CD4-positive, alpha-beta T cell treated with Interleukin-21 for 1 hour (primary cell): ENCODE data around the gene CCDC106.
A peak's percentile ranks its signal among the peaks of the same experiment; 100 is the strongest.

ENCODE experiments used
- DNase-seq: peaks from one replicate; pipeline ENCODE4 v3.0.0-alpha.2; 2020

Gene CCDC106

DNA sequence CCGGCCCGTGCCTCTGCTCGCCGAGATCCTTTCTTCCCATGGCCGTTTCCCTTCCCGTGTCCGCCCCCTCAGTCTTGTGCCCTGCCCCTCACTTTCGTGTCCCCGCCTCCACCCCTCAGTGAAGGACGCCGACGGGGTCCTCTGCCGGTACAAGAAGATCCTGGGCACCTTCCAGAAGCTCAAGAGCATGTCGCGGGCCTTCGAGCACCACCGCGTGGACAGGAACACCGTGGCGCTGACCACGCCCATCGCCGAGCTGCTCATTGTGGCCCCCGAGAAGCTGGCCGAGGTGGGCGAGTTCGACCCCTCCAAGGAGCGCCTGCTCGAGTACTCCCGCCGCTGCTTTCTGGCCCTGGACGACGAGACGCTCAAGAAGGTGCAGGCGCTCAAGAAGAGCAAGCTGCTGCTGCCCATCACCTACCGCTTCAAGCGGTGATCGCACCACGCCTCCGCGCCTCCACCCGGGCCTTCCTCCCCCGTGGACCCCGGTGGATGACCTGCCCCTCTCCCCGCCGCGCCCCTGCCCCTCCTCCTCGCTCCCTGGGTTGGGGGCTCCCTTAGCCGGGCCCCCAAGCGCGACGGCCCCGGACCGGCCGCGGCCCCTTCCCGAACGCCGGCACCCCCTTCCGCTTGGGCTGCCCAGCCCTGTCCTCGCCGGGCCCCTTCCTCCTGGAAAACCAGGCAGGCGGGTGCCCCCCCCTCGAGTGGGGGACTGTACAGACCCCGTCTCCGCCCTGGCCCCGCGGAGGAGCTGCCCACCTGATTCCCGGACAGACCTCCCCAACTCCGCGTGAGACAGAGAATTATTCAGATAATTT lies 4.5 kb downstream of the CCDC106 start:
- no peak for DNase-seq

DNA sequence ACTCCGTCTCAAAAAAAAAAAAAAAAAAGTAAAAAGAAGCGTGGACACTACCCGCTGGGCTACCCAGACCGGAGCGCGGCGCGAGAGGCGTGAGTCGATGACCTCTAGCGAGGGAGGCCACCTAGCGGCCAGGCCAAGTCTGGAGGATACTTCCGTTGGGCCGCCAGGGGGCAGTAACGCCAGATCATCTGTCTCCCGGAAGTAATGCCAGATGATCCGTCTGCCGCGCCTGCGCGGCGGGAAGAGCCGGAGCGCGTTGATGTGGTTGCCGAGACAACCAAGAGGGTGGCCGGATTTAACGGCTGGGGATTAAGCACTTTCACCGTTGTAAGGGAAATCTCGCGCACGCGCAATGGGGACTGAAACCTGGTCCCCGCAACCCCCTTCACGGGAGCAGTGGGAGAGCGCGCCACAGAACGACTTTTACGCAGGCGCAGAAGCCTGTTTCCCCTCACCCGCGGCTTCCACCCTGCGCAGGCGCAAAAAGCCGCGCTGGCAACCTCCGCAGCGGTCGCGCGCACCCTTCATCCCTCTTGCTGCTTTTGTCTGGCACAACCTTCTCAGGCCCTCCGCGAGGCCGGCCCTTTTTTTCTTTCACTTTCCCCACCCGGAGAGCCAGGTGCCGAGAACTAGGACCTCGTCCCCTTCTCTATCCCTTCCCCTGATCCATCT lies 5.8 kb downstream of the CCDC106 start:
- peak; percentile 99 for DNase-seq

GRCh38 chr19:55654323-55654867 lies 6.4 kb downstream of the CCDC106 start:
- DNase-seq = peak; percentile 100

- peak; percentile 96 for DNase-seq
These were observed 7.0 kb downstream of the CCDC106 start, which contains the start of gene U2AF2 for GRCh38 chr19:55654868-55655647. TSS of gene U2AF2 (plus strand) at chr19:55655035. CDS start at chr19:55655105, 70 bp downstream.

GRCh38 chr19:55655648-55656040 lies 7.6 kb downstream of the CCDC106 start:
- DNase-seq = no peak

DNA sequence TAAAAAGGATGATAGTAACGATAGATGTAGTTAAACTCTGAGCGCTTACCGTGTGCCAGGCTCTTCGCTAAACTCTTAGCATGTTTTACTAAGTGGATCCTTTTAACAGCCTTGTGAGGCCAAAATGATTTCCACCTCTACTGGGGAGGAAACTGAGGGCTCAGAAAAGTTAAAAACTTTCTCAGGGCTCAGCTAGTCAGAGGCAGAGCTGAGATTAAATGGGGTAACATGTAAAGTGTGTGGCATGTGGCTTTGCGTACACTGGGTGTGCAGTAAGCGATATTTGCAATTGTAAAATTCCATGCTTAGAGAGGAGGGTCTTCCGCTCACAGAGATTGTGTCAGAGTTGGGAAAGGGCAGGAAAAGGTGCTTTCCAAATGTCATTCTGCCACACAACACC lies 8.5 kb downstream of the CCDC106 start:
- DNase-seq = no peak

DNA sequence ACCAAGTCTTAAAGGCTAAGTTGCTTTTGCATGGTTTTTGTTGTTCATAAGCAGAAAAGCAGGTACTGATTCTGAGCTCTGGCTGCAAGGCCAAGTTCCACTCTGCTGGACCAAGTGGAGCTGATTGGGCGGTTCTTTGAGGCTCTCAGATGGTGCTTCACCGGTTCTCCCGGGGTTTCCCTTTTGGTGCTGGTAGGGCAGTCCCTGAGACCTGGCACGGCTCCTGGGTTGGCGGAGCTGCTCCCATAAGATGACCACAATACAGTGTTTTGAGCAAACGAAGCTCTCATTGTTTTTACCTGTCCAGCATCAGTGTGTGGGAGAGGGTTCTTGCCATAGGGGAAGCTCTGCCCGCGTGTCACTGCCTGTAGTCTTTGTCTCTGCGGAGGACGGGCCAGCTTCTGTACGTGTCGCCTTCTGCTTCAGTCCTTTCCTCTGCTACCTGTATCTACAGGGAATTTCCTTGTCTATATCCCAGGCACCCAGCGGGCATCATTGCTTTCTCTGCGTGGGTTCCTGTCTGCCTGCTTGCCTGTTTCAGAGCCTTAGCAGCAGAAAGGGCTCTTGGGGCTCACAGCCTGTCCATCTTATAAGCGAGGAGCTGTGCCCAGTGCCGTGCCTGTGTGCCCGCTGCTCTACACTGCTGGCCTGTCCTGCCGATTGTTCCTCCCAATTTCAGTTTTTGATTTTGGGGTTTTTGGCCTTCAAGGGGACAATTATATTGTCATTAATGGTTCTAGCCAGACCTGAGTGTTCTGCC lies 9.2 kb downstream of the CCDC106 start:
- peak; percentile 34 for DNase-seq

DNA sequence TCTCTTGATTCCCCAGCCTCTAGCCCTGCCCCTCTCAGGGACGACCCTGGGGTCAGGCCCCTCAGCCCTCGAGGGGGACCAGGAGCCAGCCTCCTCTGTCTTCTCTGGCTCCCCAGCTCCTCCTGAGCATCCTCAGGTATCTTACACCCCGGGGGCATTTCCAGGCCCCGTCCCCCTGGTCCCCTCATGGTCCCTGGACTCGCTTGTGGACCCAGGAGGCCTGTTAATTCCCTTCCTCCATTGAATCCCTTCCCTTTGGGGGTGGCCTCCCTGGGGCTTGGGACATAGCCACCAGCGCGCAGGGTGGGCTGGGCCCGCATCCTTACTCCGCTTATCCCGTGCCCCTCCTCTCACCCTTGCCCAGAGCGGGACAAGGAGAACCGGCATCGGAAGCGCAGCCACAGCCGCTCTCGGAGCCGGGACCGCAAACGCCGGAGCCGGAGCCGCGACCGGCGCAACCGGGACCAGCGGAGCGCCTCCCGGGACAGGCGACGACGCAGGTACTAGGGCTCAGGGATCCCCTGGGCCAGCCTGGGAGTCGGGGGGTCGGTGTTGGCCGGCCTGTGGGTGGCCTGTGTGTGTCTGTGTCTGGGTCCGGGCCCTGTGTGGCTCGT lies 10.9 kb downstream of the CCDC106 start:
- DNase-seq = no peak

DNA sequence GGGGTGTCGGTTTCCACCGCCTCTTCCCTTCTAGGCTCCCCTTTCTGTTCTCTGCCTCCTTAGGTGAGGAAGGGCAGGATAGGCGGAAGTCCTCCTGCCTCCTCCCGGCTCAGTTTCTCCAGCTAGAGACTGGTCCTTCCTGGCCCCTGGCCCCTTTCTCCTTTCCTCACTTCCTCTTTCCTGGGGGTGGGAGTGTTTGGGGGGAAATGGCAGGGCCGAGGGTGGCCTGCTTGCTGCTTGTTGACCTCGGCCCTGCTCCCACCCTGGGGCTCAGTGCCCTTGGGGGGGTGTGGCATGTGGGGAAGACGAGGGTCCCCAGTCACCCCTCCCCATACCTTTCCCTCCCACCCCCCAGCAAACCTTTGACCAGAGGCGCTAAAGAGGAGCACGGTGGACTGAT lies 11.8 kb downstream of the CCDC106 start:
- no peak for DNase-seq

DNA sequence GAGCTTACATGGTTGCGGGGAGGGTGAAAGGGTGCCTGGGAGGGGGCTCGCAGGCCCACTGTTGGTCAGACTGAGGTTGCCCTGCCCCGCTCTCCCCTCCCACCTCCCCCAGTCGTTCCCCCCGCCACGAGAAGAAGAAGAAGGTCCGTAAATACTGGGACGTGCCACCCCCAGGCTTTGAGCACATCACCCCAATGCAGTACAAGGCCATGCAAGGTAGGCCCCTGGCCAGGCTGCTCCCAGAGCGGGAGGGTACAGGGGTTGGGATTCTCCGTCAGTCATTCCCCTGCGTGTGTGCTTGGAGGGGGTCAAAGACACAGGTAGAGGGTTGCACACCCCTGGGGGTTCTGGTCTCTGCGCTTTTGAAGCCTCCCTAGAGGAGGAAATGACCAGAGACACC lies 12.4 kb downstream of the CCDC106 start:
- no peak for DNase-seq

DNA sequence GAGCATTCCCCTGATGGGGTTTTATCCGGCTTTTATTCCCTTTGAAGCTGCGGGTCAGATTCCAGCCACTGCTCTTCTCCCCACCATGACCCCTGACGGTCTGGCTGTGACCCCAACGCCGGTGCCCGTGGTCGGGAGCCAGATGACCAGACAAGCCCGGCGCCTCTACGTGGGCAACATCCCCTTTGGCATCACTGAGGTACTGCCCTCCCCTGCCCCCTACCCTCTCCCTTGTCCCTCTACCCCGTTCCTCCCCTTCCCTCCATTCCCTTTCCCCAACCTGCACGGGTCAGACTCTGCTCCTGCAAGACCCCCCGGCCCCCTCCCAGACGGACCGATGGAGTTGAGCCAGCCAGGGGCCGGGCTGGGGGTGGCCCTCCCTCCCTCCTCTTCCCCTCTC lies 13.0 kb downstream of the CCDC106 start:
- DNase-seq = no peak

GRCh38 chr19:55661826-55662225 lies 13.8 kb downstream of the CCDC106 start:
- DNase-seq = no peak

DNA sequence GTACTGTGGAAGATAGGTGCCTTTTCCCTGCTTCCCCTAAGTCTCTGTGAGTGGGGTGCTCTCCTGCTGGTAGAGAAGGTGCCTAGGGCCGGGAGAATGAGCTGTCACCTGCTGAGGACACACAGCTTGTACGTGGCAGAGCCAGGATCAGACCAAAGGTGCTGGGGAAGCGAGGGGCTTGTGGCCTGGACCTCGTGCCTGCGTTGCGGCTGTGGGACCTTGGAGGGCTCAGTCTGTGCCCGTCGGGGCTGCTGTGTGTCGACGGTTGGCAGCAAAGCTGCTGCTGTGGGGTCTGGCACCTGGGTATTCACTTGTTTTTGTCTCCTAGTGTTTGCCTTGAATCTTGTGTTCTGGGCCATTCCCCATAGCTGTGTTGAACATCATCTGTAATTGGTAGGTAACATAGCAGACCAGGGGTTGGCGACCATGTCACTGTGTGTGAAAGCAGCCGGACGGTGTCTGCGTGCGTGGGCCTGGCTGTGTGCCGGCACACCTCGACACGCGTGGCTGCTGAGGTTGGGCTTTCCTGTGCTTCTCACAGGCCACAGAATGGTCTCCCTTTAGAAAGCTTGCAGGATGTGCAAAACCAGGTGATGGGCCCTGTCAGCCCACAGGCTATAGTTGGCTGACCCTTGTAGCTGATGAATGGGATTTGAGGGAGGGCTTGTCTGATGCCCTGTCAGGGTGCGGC lies 16.0 kb downstream of the CCDC106 start:
- no peak for DNase-seq

DNA sequence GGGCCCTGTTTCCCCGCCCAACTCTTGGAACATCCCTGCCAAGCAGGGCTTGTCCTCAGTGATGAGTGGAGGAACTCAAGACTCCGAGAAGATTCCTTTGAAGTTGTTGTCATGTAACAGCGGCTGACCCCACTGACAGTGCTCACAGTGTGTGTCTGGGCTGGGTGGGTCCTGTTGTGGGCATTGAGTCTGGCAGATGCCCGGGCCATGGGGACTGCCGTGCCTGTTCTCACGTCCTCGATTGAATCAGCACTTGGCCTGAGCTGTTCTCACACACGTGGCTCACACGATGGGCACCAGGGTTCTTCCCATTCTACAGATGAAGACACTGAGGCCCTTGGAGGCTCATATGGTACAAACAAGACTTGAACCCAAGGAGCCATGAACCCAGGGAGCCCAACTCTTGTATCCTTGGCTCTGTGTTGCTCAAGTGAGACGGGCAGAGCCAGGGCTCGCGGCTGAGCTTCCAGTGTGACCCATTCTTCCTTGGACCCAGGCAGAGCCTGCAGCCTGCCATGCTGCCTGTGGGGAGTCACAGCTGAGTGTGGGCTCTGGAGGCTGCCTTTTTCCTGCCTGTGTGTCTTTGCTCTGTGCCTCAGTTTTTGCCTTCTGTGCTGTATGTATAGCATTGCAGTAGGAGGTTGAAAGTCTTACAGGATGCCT lies 18.5 kb downstream of the CCDC106 start:
- DNase-seq = no peak

DNA sequence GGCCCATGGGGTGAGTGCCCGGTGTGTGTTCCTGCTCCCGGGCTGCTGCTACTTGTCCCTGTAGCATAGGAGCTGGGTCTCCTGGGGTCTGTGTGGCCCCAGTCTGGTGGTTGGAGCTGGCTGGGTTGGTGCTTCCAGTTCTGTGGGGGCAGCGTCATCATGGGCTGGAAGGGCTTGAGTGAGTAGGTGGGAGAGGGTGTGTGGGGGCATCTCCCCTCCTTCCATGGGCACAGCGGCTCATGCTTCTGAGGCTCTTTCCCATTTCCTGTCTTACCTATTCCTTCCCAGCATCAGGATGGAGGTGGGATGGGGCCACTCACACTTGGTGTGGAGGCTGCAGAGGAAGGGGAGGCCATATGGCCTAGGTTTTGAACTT lies 19.0 kb downstream of the CCDC106 start:
- no peak for DNase-seq

GRCh38 chr19:55667511-55667910 lies 19.5 kb downstream of the CCDC106 start:
- no peak for DNase-seq

DNA sequence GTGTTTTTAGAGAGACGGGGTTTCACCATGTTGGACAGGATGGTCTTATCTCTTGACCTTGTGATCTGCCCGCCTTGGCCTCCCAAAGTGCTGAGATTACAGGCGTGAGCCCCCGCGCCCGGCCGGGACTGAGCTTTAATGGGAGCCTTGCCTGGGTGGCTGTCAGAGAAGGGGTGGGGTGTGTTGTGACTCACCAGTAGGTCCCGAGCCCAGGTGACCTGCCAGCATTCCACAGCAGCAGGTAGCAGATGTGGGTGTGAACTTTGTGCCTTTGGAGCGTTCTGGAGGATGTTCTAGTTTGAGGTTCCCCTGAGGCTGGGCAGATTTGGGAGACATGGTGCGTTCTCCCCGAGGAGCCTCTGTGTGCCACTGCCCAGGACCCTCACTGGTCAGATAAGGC lies 19.9 kb downstream of the CCDC106 start:
- DNase-seq = no peak

- no peak for DNase-seq
These were observed 20.8 kb downstream of the CCDC106 start for GRCh38 chr19:55668603-55669348.

DNA sequence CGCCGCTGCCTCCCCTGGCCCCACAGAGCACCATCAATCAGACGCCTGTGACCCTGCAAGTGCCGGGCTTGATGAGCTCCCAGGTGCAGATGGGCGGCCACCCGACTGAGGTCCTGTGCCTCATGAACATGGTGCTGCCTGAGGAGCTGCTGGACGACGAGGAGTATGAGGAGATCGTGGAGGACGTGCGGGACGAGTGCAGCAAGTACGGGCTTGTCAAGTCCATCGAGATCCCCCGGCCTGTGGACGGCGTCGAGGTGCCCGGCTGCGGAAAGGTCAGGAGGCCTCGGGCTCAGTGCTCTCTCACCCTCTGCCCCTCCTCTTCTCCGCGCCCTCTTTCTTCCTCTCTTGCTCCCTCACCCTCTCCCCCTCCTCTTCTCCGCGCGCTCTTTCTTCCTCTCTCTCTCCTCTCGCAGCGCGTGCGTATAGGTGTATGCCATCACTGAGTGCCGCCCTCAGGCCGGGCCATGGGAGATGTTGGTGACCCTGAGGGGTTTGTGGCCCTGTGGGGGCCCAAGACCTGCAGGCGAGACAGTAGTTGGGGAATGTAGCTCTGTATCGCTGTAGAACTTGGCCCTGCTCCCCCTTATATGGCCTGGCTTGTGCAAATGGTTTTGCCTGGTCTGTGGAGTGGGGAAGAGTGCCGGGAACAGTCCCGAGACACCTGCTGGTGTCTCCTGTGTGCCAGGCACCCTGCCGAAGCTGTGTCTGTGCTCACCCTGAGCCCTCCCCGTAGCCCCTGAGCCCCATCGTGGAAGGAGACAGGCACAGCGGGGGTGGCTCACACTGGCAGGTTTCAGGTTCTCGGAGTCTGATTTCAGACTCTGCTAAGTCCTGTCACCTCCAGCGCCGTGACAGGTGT lies 21.6 kb downstream of the CCDC106 start:
- DNase-seq = no peak
